Glutamatergic neuron (in vitro differentiated cells): Measurements from ENCODE around the gene HMGN5. TPM values are rescaled to one million over a fixed set of nuclear protein-coding genes. Genes with fewer than 3 reads are reported as not detected.

Experiments
- DNase-seq: peaks from one replicate; pipeline ENCODE4 v3.0.0; 2022
- H3K27ac Mint-ChIP-seq: one replicate; pipeline ENCODE4 v1.8.0; 2020; ENCODE audit warnings: mild to moderate bottlenecking, mixed read lengths, inconsistent platforms; ENCODE audit not compliant: unreplicated experiment
- H3K27me3 Mint-ChIP-seq: one replicate; pipeline ENCODE4 v1.8.0; 2020; ENCODE audit warnings: mild to moderate bottlenecking, moderate library complexity, mixed read lengths, inconsistent platforms; ENCODE audit not compliant: unreplicated experiment
- H3K36me3 Mint-ChIP-seq: one replicate; pipeline ENCODE4 v1.8.0; 2020; ENCODE audit warnings: mild to moderate bottlenecking, mixed read lengths, inconsistent platforms; ENCODE audit not compliant: unreplicated experiment
- H3K4me1 Mint-ChIP-seq: one replicate; pipeline ENCODE4 v1.8.0; 2020; ENCODE audit warnings: mild to moderate bottlenecking, low read depth, mixed read lengths, inconsistent platforms; ENCODE audit not compliant: unreplicated experiment
- H3K4me3 Mint-ChIP-seq: one replicate; pipeline ENCODE4 v1.8.0; 2020; ENCODE audit warnings: mild to moderate bottlenecking, mixed read lengths, inconsistent platforms; ENCODE audit not compliant: unreplicated experiment
- H3K9me3 Mint-ChIP-seq: one replicate; pipeline ENCODE4 v1.8.0; 2020; ENCODE audit warnings: mild to moderate bottlenecking, moderate library complexity, mixed read lengths, inconsistent platforms; ENCODE audit not compliant: unreplicated experiment
- total RNA-seq: library from RNA; stranded (reverse); fragmentation: NEBNext Ultra II Directional; extraction: Animal tissue kit (Norgen Biotek cat#: 25700); gene quantifications from one replicate; pipeline ENCODE4 v1.2.1, GENCODE V29; 2021; ENCODE audit not compliant: unreplicated experiment
- TF ChIP-seq, protein P1 (sequence below): fragments of 200-600 bp; sonication (generic); IDR thresholded peaks from one replicate; pipeline ENCODE4 v1.5.0; 2021; ENCODE audit not compliant: partially characterized antibody, unreplicated experiment

HMGN5 gene
- total RNA-seq, 1 donor from 2014 or later: 2.9 TPM

DNA sequence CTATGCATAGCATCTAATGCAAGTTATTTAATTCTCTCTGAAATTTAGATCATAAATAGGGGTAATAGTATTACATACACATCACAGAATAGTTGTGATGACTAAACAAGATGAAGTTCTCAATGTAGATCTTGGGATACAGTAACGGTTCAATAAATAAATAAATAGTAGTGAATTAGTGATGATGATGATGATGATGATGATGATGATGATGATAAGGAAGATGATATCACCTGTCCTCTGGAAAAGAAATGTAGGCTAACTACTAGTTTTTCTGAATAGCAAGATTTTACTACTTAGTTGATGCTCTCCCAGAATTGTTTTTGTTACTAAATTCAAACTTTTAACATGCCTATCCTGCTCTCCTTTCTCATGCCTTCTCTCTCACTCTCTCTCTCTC is 30.5 kb upstream of the HMGN5 start:
- no peaks in the 10 kb centered on the region for H3K36me3 Mint-ChIP-seq
- TF ChIP-seq, protein P1, sequence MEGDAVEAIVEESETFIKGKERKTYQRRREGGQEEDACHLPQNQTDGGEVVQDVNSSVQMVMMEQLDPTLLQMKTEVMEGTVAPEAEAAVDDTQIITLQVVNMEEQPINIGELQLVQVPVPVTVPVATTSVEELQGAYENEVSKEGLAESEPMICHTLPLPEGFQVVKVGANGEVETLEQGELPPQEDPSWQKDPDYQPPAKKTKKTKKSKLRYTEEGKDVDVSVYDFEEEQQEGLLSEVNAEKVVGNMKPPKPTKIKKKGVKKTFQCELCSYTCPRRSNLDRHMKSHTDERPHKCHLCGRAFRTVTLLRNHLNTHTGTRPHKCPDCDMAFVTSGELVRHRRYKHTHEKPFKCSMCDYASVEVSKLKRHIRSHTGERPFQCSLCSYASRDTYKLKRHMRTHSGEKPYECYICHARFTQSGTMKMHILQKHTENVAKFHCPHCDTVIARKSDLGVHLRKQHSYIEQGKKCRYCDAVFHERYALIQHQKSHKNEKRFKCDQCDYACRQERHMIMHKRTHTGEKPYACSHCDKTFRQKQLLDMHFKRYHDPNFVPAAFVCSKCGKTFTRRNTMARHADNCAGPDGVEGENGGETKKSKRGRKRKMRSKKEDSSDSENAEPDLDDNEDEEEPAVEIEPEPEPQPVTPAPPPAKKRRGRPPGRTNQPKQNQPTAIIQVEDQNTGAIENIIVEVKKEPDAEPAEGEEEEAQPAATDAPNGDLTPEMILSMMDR: no peak
- H3K4me1 Mint-ChIP-seq: no peaks in the 10 kb centered on the region
- no peaks in the 10 kb centered on the region for H3K27me3 Mint-ChIP-seq
- no peak for DNase-seq
- H3K4me3 Mint-ChIP-seq: no peak overlapping the region
- no peak overlapping the region for H3K27ac Mint-ChIP-seq
- no peaks in the 10 kb centered on the region for H3K9me3 Mint-ChIP-seq

DNA sequence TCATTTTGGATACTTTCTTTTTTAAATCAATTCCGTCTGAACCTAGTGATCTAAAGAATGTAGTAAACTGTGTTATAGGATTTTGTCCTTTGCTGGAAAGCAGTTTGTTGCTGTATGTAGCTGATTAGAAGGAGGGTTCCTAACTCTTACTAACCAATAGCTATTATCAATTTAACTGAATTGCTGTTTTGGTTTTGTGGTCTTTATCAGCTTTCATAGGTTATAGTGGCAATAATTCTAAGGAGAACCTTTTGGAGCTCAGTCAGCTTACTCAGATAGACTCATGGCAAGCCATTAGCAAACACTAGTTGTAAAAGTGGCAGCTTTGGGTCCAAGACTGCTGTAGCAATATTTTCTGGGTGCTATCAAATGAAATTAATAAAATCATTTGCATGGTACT is 29.8 kb upstream of the HMGN5 start:
- no peak for DNase-seq
- TF ChIP-seq, protein P1: no peak
- Mint-ChIP-seq H3K27ac (no peak overlapping the region), H3K4me3 (no peak overlapping the region), H3K9me3 (no peaks in the 10 kb centered on the region), H3K36me3 (no peaks in the 10 kb centered on the region), H3K27me3 (no peaks in the 10 kb centered on the region), H3K4me1 (no peaks in the 10 kb centered on the region)

DNA sequence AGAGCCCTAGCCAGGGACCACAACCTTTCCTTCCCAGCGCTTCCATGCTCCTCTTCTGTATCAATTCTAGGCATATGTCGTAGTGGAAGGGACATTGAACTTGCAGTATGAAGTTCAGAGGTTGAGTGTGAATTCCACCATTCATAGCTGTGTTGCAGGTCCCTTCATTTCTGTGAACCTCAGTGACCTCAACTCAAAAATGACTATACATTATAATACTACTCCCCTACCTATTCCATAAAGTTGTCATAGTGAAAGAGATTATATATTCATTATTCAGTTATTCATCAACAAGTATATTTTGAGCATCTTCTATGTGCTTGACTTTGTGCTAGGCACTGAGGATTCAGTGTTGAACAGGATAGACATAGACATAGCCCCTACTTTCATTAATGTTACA is 28.2 kb upstream of the HMGN5 start:
- no peak for DNase-seq
- TF ChIP-seq, protein P1: no peak
- Mint-ChIP-seq H3K4me1 (no peaks in the 10 kb centered on the region), H3K36me3 (no peaks in the 10 kb centered on the region), H3K4me3 (no peak overlapping the region), H3K27me3 (no peaks in the 10 kb centered on the region), H3K27ac (no peak overlapping the region), H3K9me3 (no peaks in the 10 kb centered on the region)

DNA sequence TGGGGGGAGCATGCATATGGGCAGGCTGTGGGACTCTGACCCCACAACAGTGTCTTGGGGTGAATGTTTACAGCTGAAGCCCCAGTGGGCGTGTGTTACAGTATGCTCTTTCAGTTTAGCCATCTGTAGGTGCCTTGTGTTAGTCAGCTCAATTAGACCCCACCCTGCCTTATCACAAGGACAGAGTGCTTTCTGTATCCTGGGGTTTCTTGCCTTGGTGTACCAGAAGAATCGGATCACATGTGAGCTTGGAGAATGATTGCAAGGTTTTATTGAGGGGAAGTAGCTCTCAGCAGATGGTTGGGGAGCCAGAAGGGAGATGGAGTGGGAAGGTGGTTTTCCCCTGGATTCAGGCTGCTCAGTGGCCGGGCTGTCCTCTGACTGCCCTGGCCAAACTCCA is 27.5 kb upstream of the HMGN5 start:
- Mint-ChIP-seq H3K4me3 (no peak overlapping the region), H3K27ac (peak overlapping the region; percentile 72), H3K9me3 (no peaks in the 10 kb centered on the region), H3K4me1 (no peaks in the 10 kb centered on the region), H3K27me3 (no peaks in the 10 kb centered on the region), H3K36me3 (no peaks in the 10 kb centered on the region)
- no peak for DNase-seq
- TF ChIP-seq, protein P1: no peak

DNA sequence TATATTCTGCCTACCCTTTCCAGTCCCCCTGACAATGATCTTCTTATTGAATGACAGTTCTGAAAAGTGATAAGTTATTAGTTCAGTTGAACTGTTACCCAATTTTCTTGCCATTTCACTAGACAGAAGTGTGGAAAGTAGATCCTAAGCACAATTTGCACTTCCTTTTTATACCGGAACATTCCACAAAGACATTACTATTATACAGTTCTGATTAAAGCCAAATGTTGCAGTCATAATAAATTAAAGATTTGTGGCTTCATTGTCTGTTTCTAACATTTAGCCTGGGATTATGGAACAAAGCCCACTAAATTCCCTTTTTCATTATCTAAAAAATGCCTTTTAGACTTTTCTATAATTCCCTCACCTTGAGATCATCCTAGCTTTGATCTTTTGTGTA is 14.0 kb upstream of the HMGN5 start:
- Mint-ChIP-seq H3K9me3 (no peaks in the 10 kb centered on the region), H3K4me1 (peaks cover 4% of the 10 kb centered on the region), H3K27me3 (no peaks in the 10 kb centered on the region), H3K4me3 (no peak overlapping the region), H3K36me3 (no peaks in the 10 kb centered on the region), H3K27ac (no peak overlapping the region)
- TF ChIP-seq, protein P1: no peak
- no peak for DNase-seq
